MM.1S (cell line): ENCODE data around the gene NPS.

Source experiments
- DNase-seq: peaks from one replicate; pipeline ENCODE4 v3.0.0-alpha.2; 2015
- H2AFZ ChIP-seq: fragments of 300-600 bp; sonication (generic); 2 replicates; pipeline ENCODE4 v1.6.0; 2016; ENCODE audit warnings: antibody characterized with exemption, low read length
- H3F3A ChIP-seq: fragments of 300-600 bp; sonication (generic); 2 replicates; pipeline ENCODE4 v1.6.1; 2016; ENCODE audit warnings: mild to moderate bottlenecking, antibody characterized with exemption, low read length, moderate library complexity, mixed read lengths; ENCODE audit not compliant: insufficient read depth
- H3K27ac ChIP-seq: fragments of 300-600 bp; sonication (generic); 2 replicates; pipeline ENCODE4 v1.5.1; 2016; ENCODE audit warnings: mild to moderate bottlenecking, low read length
- H3K27me3 ChIP-seq: fragments of 300-600 bp; sonication (generic); replicated peaks from 2 replicates; pipeline ENCODE4 v1.6.0; 2016; ENCODE audit warnings: low read length; ENCODE audit not compliant: insufficient read depth
- H3K36me3 ChIP-seq: fragments of 300-600 bp; sonication (generic); replicated peaks from 2 replicates; pipeline ENCODE4 v1.6.1; 2016; ENCODE audit warnings: mild to moderate bottlenecking, low read length, mixed read lengths; ENCODE audit not compliant: insufficient read depth
- H3K4me1 ChIP-seq: fragments of 300-600 bp; sonication (generic); 2 replicates; pipeline ENCODE4 v1.6.1; 2016; ENCODE audit warnings: low read length, mixed read lengths
- H3K4me2 ChIP-seq: fragments of 300-600 bp; sonication (generic); 2 replicates; pipeline ENCODE4 v1.6.0; 2016; ENCODE audit warnings: low read depth, low read length
- H3K4me3 ChIP-seq: fragments of 300-600 bp; sonication (generic); 2 replicates; pipeline ENCODE4 v1.5.1; 2016; ENCODE audit warnings: low read length, mixed read lengths
- H3K79me2 ChIP-seq: fragments of 300-600 bp; sonication (generic); 2 replicates; pipeline ENCODE4 v1.6.1; 2016; ENCODE audit warnings: mixed run types, low read length, mixed read lengths
- H3K9ac ChIP-seq: fragments of 300-600 bp; sonication (generic); 2 replicates; pipeline ENCODE4 v1.6.1; 2016; ENCODE audit warnings: low read length, mixed read lengths
- H3K9me2 ChIP-seq: fragments of 300-600 bp; sonication (generic); replicated peaks from 2 replicates; pipeline ENCODE4 v1.6.1; 2016; ENCODE audit warnings: mild to moderate bottlenecking, low read length, mixed read lengths; ENCODE audit not compliant: insufficient read depth
- H3K9me3 ChIP-seq: fragments of 300-600 bp; sonication (generic); replicated peaks from 2 replicates; pipeline ENCODE4 v1.6.1; 2016; ENCODE audit warnings: mild to moderate bottlenecking, low read length, mixed read lengths; ENCODE audit not compliant: insufficient read depth
- H4K20me1 ChIP-seq: fragments of 300-600 bp; sonication (generic); 2 replicates; pipeline ENCODE4 v1.6.1; 2016; ENCODE audit warnings: mild to moderate bottlenecking, low read length, moderate library complexity, mixed read lengths; ENCODE audit not compliant: insufficient read depth
- CTCF ChIP-seq: fragments of 300-600 bp; sonication (generic); IDR thresholded peaks from 2 replicates; pipeline ENCODE4 v1.5.1; 2016; ENCODE audit warnings: antibody characterized with exemption, low read length, mixed read lengths
- EZH2 ChIP-seq: fragments of 300-600 bp; sonication (generic); optimal IDR thresholded peaks from 2 replicates; pipeline ENCODE3; 2017; ENCODE audit warnings: low read depth, mild to moderate bottlenecking, antibody characterized with exemption, low read length, mixed read lengths
- EZH2phosphoT487 ChIP-seq: fragments of 300-600 bp; sonication (generic); IDR thresholded peaks from 2 replicates; pipeline ENCODE4 v1.6.1; 2018; ENCODE audit warnings: antibody characterized with exemption, low read length

NPS gene

GRCh38 chr10:127534496-127534895 lies 14.6 kb upstream of the NPS start:
- no peaks in the 10 kb centered on the region for H3K9me2 ChIP-seq
- peaks cover 22% of the 10 kb centered on the region for H3K4me1 ChIP-seq
- H3K27me3 ChIP-seq, result peaks cover 8% of the 10 kb centered on the region; the same call in 1 of the 2 replicates
- no peak overlapping the region for H3K4me3 ChIP-seq
- peak overlapping the region; percentile 18; the same call in 1 of the 2 replicates for H3K4me2 ChIP-seq
- no peaks in the 10 kb centered on the region for H3K79me2 ChIP-seq
- H3K9ac ChIP-seq, result no peak overlapping the region
- DNase-seq, result peak; percentile 43
- no peak overlapping the region for H3K27ac ChIP-seq
- no peaks in the 10 kb centered on the region for H3K36me3 ChIP-seq
- H3F3A ChIP-seq, result peaks cover 8% of the 10 kb centered on the region; the same call in 1 of the 2 replicates
- no peaks in the 10 kb centered on the region for H4K20me1 ChIP-seq
- no peaks in the 10 kb centered on the region for H3K9me3 ChIP-seq
- H2AFZ ChIP-seq, result no peak overlapping the region
- TF ChIP-seq EZH2, result no peak
- TF ChIP-seq EZH2phosphoT487, result no peak
- TF ChIP-seq CTCF, result no peak

GRCh38 chr10:127535802-127536515 lies 13.2 kb upstream of the NPS start:
- H3K9me3 ChIP-seq, result no peaks in the 10 kb centered on the region
- no peaks in the 10 kb centered on the region for H3K36me3 ChIP-seq
- H3K4me1 ChIP-seq, result peaks cover 22% of the 10 kb centered on the region
- H3F3A ChIP-seq, result peaks cover 8% of the 10 kb centered on the region; the same call in 1 of the 2 replicates
- H3K9me2 ChIP-seq, result no peaks in the 10 kb centered on the region
- TF ChIP-seq CTCF, result no peak
- TF ChIP-seq EZH2phosphoT487, result no peak
- no peak for TF ChIP-seq EZH2
- H3K79me2 ChIP-seq, result no peaks in the 10 kb centered on the region
- no peak overlapping the region for H3K9ac ChIP-seq
- no peak overlapping the region for H2AFZ ChIP-seq
- no peak overlapping the region for H3K27ac ChIP-seq
- no peaks in the 10 kb centered on the region for H4K20me1 ChIP-seq
- peaks cover 6% of the 10 kb centered on the region; the same call in 1 of the 2 replicates for H3K27me3 ChIP-seq
- H3K4me2 ChIP-seq, result no peak overlapping the region; the same call in 1 of the 2 replicates
- H3K4me3 ChIP-seq, result no peak overlapping the region
- DNase-seq, result peak; percentile 65

DNA sequence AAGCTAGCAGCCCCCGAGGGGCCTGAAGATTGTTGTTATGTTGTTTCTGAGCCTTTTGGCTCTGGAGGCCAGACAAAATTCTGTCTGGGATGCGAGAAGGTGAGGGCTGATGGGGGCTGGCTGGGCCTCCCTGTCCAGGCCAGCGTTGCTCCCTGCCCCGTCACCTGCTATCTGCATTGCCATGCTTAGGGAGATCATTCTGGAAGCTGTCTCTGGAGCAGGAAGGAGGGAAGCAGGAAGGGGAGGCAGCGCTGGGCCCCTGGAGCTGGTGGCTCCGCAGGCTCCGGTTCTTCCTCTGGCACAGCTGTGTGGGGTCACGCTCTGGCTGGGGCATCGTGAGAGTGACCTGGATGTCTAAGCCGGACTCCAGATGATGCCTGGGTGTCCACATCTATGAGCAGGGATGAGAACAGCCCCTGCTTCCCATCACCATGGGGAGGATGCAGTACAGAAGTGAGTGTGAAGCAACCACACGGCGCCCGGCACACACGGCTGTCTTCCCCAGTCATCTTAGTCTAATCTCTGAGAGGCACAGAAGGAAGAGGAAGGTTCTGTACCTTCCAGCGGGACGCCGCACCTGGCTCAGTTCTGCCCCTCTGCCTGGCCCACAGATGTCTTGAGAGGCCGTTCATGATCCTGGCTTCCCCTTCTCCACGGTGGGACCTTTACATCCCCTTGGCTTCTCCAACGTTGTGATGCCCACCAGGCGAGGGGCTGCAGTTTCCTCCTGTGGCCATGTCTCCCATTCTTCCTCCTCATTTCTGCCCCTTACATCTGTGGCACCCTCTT lies 11.9 kb upstream of the NPS start:
- TF ChIP-seq CTCF (no peak), EZH2phosphoT487 (no peak), EZH2 (no peak)
- Histone ChIP-seq H3F3A (peaks cover 8% of the 10 kb centered on the region; the same call in 1 of the 2 replicates), H3K4me1 (peaks cover 22% of the 10 kb centered on the region), H3K36me3 (no peaks in the 10 kb centered on the region), H3K9me2 (no peaks in the 10 kb centered on the region), H2AFZ (no peak overlapping the region), H3K9me3 (no peaks in the 10 kb centered on the region), H4K20me1 (no peaks in the 10 kb centered on the region), H3K9ac (no peak overlapping the region), H3K27ac (no peak overlapping the region), H3K27me3 (0 out of 2 replicates have a peak, but pooled peaks cover 4% of the 10 kb centered on the region), H3K4me3 (no peak overlapping the region), H3K79me2 (no peaks in the 10 kb centered on the region), H3K4me2 (no peak overlapping the region)
- no peak for DNase-seq
